ENCODE measurements around the gene NNT. TPM values are rescaled to one million over a fixed set of nuclear protein-coding genes. Genes with fewer than 3 reads are reported as not detected.

NNT gene
- total and polyA plus RNA-seq, 9 of the 15 experiments (the other 6 are each of a cell fraction or from before 2014, with no cell fraction given) = 21.9 to 68.6 (median 42.2) TPM

GRCh38 chr5:43619380-43619779, 16.4 kb downstream of the NNT start (continued):
- TF ChIP-seq ZNF398 (CRISPR knock-in tag; IDR thresholded peaks at IDR 0.05) (no peak), JUN (IDR thresholded peaks at IDR 0.05; ENCODE audit: borderline replicate concordance, low read depth, low read length) (no peak), JUN (CRISPR knock-in tag; IDR thresholded peaks at IDR 0.05; ENCODE audit: borderline replicate concordance) (no peak)

- peaks cover 55% of the 10 kb centered on the region for H3K36me3 ChIP-seq (ENCODE audit: control insufficient read depth, insufficient read depth, low read length)
- ATAC-seq (no peak), DNase-seq (ENCODE audit: extremely low read depth in 1 of 4, low spot score in 3 of 4) (no peak), FAIRE-seq (no peak)
- no peaks in the 10 kb centered on the region for H3K79me2 ChIP-seq (ENCODE audit: control insufficient read depth, insufficient read depth, low read length)
- no peak overlapping the region for H3K4me2 ChIP-seq (ENCODE audit: insufficient read depth, low read length)
- no peak overlapping the region for H3K9ac ChIP-seq (ENCODE audit: insufficient read depth in 1 of 2, low read depth in 2 of 2, low read length in 2 of 2)
- H2AFZ ChIP-seq (ENCODE audit: low read depth, low read length) = no peak overlapping the region
- H3K4me1 ChIP-seq (replicated peaks in 1 of 2; ENCODE audit: control insufficient read depth in 2 of 2, insufficient read depth in 2 of 2, low read length in 2 of 2) = no peaks in the 10 kb centered on the region
- TF ChIP-seq RNF2 (IDR thresholded peaks at IDR 0.05) (no peak), FOXA3 (CRISPR knock-in tag; conservative IDR thresholded peaks at IDR 0.05 in 1 of 2, IDR thresholded peaks at IDR 0.05 in 1 of 2) (no peak)
- no peaks in the 10 kb centered on the region for H3K9me3 ChIP-seq (replicated peaks; ENCODE audit: control insufficient read depth, insufficient read depth, low read depth, low read length)
- H3K4me3 ChIP-seq = no peak overlapping the region
- WGBS (ENCODE audit: insufficient coverage, low coverage, missing lambda C conversion rate) = 84% methylated on average over 3 of the region's 3 CpGs
- no peak overlapping the region for H3K27ac ChIP-seq (ENCODE audit: extremely low read depth, low read depth, low read length)
- H3K27me3 ChIP-seq (ENCODE audit: control insufficient read depth in 2 of 2, insufficient read depth in 2 of 2, low read length in 2 of 2) = no peaks in the 10 kb centered on the region
- no peaks in the 10 kb centered on the region for H4K20me1 ChIP-seq (replicated peaks; ENCODE audit: control insufficient read depth, insufficient read depth, low read length)
- intact Hi-C loops (cut with micrococcal nuclease) (no loop called here), in situ Hi-C loops (cut with MboI) (no loop called here)
- ChIA-PET CTCF (ENCODE audit: low intra/inter-chr PET ratio) (no interaction called here), POLR2A (no interaction called here)
- BruUV-seq (replicated peaks) = no TSS peak
- H3K9me1 ChIP-seq (ENCODE audit: control insufficient read depth, insufficient read depth, low read length) = no peaks in the 10 kb centered on the region
Measured at GRCh38 chr5:43619911-43620310, 16.9 kb downstream of the NNT start.

Data from K562 (cell line).